Suprapubic skin (tissue), 4 donors: Measurements from ENCODE around the gene GGCT.

ENCODE experiments used
- POLR2A ChIP-seq, 2 donors: fragments of 450-650 bp; IDR thresholded peaks; one replicate each; pipeline ENCODE4 v1.6.1; 2017; ENCODE audit warnings: antibody characterized with exemption in 2 of 2, mild to moderate bottlenecking in 2 of 2, moderate library complexity in 2 of 2
- POLR2AphosphoS5 ChIP-seq, 3 donors: sonication (generic); formaldehyde crosslinking; IDR thresholded peaks; one replicate each; pipeline ENCODE4 v1.6.1; 2017; ENCODE audit warnings: antibody characterized with exemption in 3 of 3
- TF ChIP-seq, protein P1 (sequence below), 2 donors: fragments of 200-600 bp in 1 of 2; fragments of 450-650 bp in 1 of 2; sonication (generic) in 1 of 2; IDR thresholded peaks; one replicate each; pipeline ENCODE4 v1.5.1; 2016 to 2019; ENCODE audit warnings: antibody characterized with exemption in 2 of 2, mild to moderate bottlenecking in 1 of 2, moderate library complexity in 1 of 2

DNA sequence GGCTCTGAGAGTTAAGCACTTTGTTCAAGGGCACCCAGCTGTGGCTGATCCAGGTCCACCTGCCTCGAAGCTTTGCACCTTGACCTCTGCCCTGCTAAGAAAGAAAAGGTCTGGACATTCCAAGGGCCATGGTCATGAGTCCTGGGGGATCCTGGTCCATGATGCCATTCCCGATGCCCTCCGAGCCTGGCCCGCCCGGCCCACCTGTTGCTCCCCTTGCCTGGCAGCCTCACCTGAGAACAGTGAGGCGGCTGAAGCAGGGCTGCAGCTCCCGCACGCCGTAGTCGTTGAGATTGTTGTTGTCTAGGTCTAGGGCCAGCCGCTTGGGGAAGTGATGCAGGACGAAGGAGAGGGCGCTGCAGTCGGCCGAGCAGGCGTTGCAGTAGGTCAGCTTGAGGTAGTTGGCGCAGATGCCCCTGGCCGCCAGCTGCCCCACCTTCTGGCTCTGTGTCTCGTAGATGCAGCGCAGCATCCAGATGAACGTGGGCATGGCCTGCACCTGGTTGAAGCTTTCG, 53.6 kb downstream of the GGCT start:
- TF ChIP-seq, protein P1, sequence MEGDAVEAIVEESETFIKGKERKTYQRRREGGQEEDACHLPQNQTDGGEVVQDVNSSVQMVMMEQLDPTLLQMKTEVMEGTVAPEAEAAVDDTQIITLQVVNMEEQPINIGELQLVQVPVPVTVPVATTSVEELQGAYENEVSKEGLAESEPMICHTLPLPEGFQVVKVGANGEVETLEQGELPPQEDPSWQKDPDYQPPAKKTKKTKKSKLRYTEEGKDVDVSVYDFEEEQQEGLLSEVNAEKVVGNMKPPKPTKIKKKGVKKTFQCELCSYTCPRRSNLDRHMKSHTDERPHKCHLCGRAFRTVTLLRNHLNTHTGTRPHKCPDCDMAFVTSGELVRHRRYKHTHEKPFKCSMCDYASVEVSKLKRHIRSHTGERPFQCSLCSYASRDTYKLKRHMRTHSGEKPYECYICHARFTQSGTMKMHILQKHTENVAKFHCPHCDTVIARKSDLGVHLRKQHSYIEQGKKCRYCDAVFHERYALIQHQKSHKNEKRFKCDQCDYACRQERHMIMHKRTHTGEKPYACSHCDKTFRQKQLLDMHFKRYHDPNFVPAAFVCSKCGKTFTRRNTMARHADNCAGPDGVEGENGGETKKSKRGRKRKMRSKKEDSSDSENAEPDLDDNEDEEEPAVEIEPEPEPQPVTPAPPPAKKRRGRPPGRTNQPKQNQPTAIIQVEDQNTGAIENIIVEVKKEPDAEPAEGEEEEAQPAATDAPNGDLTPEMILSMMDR (IDR thresholded peaks at IDR 0.05), result no peak
- no peak for TF ChIP-seq POLR2A (IDR thresholded peaks at IDR 0.05)
- TF ChIP-seq POLR2AphosphoS5 (IDR thresholded peaks at IDR 0.05), result no peak
